HT-29 (cell line): ENCODE measurements around the gene TOP1. TPM values are rescaled to one million over a fixed set of nuclear protein-coding genes. Genes with fewer than 3 reads are reported as not detected.

Experiments used
- DNase-seq: peaks from one replicate; pipeline ENCODE4 v3.0.0-alpha.2; 2015; ENCODE audit warnings: low spot score
- total RNA-seq: library from RNA; depleted of rRNA; stranded (reverse); fragments of >200 nt; shearing (Covaris generic); gene quantifications from 2 replicates; pipeline ENCODE4 v1.2.3, GENCODE V29; 2014

The TOP1 gene
- total RNA-seq, 1 experiment from 2014 or later = 14.9 TPM

GRCh38 chr20:41143354-41143753, 114.7 kb downstream of the TOP1 start:
- no peak for DNase-seq

GRCh38 chr20:41145317-41145716, 116.7 kb downstream of the TOP1 start:
- no peak for DNase-seq

GRCh38 chr20:41145821-41146620, 117.4 kb downstream of the TOP1 start:
- DNase-seq = no peak

GRCh38 chr20:41147767-41148191, 119.2 kb downstream of the TOP1 start:
- DNase-seq = no peak

- no peak for DNase-seq
These were observed 120.3 kb downstream of the TOP1 start for GRCh38 chr20:41148942-41149341.

- DNase-seq = no peak
These were observed 122.0 kb downstream of the TOP1 start for GRCh38 chr20:41150664-41151063.

- no peak for DNase-seq
These were observed 122.7 kb downstream of the TOP1 start for GRCh38 chr20:41151134-41151869.

GRCh38 chr20:41152108-41152757, 123.6 kb downstream of the TOP1 start:
- no peak for DNase-seq

GRCh38 chr20:41154436-41155176, 126.0 kb downstream of the TOP1 start:
- no peak for DNase-seq

GRCh38 chr20:41155261-41155660, 126.6 kb downstream of the TOP1 start:
- DNase-seq = no peak

- no peak for DNase-seq
These were observed 129.5 kb downstream of the TOP1 start for GRCh38 chr20:41158082-41158625.

- DNase-seq = no peak
These were observed 130.9 kb downstream of the TOP1 start for GRCh38 chr20:41159547-41159946.

GRCh38 chr20:41160686-41161085, 132.1 kb downstream of the TOP1 start:
- no peak for DNase-seq

GRCh38 chr20:41161886-41162285, 133.3 kb downstream of the TOP1 start:
- no peak for DNase-seq

- DNase-seq = no peak
These were observed 133.8 kb downstream of the TOP1 start for GRCh38 chr20:41162396-41162795.

GRCh38 chr20:41163821-41164220, 135.2 kb downstream of the TOP1 start:
- no peak for DNase-seq

- DNase-seq = no peak
These were observed 136.6 kb downstream of the TOP1 start for GRCh38 chr20:41165001-41165882.

- no peak for DNase-seq
These were observed 137.8 kb downstream of the TOP1 start for GRCh38 chr20:41166201-41167117.

GRCh38 chr20:41167118-41167470, 138.5 kb downstream of the TOP1 start:
- DNase-seq = no peak
